Heart left ventricle (tissue), 16 donors: ENCODE measurements around the gene GSK3A. TPM values are rescaled to one million over a fixed set of nuclear protein-coding genes. Genes with fewer than 3 reads are reported as not detected.
A peak's percentile ranks its signal among the peaks of the same experiment; 100 is the strongest.

ENCODE experiments used
- ATAC-seq, 4 donors: fragments of 200-7000 bp; cut with Tn5 transposase; one replicate each; pipeline ENCODE4 v1.9.1; 2020 to 2022; ENCODE audit warnings: moderate library complexity in 4 of 4, mild to moderate bottlenecking in 3 of 4, moderate number of reproducible peaks in 1 of 4
- DNase-seq, 5 donors: peaks; one replicate each; pipeline ENCODE4 v3.0.0-alpha.2; 2020
- H3K27ac ChIP-seq, 12 donors: fragments of 200-600 bp; sonication (generic) in 4 of 12; one replicate each; pipeline versions ENCODE4 v1.5.0 to v1.8.0; 2016 to 2022; ENCODE audit warnings: mild to moderate bottlenecking in 2 of 12
- H3K27me3 ChIP-seq, 9 donors: fragments of 200-600 bp; sonication (generic) in 2 of 9; one replicate each; pipeline versions ENCODE4 v1.5.1 to v1.8.0; 2016 to 2022; ENCODE audit warnings: mild to moderate bottlenecking in 3 of 9
- H3K36me3 ChIP-seq, 9 donors: fragments of 200-600 bp; sonication (generic) in 2 of 9; one replicate each; pipeline versions ENCODE4 v1.5.0 to v1.8.0; 2018 to 2022; ENCODE audit warnings: mild to moderate bottlenecking in 2 of 9
- H3K4me1 ChIP-seq, 12 donors: fragments of 200-600 bp; sonication (generic) in 4 of 12; one replicate each; pipeline versions ENCODE4 v1.5.0 to v1.8.0; 2016 to 2022; ENCODE audit warnings: mild to moderate bottlenecking in 3 of 12
- H3K4me3 ChIP-seq, 12 donors: fragments of 200-600 bp; sonication (generic) in 4 of 12; one replicate each; pipeline versions ENCODE4 v1.5.0 to v1.8.0; 2017 to 2022; ENCODE audit warnings: mild to moderate bottlenecking in 9 of 12, moderate library complexity in 4 of 12
- H3K9me3 ChIP-seq, 12 donors: fragments of 200-600 bp; sonication (generic) in 4 of 12; one replicate each; pipeline versions ENCODE4 v1.5.0 to v1.8.0; 2016 to 2022; ENCODE audit warnings: mild to moderate bottlenecking in 1 of 12
- CTCF ChIP-seq, 12 donors: fragments of 200-600 bp; sonication (generic) in 4 of 12; IDR thresholded peaks; one replicate each; pipeline versions ENCODE4 v1.5.0 to v1.8.0; 2018 to 2022; ENCODE audit warnings: antibody characterized with exemption in 12 of 12, mild to moderate bottlenecking in 5 of 12
- POLR2A ChIP-seq, 2 donors: fragments of 450-650 bp; IDR thresholded peaks; one replicate each; pipeline ENCODE4 v1.6.1; 2017; ENCODE audit warnings: antibody characterized with exemption in 2 of 2, mild to moderate bottlenecking in 2 of 2, moderate library complexity in 2 of 2
- WGBS, 4 donors: extraction: QIAGEN DNeasy Blood & Tissue Kit in 2 of 4; methylation state at CpG; one replicate each; pipeline versions ENCODE4 v1.1.5 to v1.1.7; 2013 to 2018; 5-methylcytosine and 5-hydroxymethylcytosine counted together
- intact Hi-C, 10 donors: fragments of 100-400 bp; cut with DNase I; formaldehyde crosslinking; loops; one replicate each; pipeline versions ENCODE4 v1.11.1 to v1.14.2; 2022
- polyA plus RNA-seq, 2 donors: library from polyadenylated mRNA; stranded (reverse); fragments of 200-250 nt; gene quantifications; one replicate each; pipeline ENCODE4 v1.2.3, GENCODE V29; 2013
- total RNA-seq, 9 donors: library from RNA; depleted of rRNA in 2 of 9; stranded (reverse); fragments of >200 nt in 2 of 9; fragmentation: NEBNext Ultra II Directional in 3 of 9; extraction: Animal tissue kit (Norgen Biotek cat#: 25700) in 3 of 9; gene quantifications; one replicate each; pipeline versions ENCODE4 v1.1.0 to v1.2.4, GENCODE V29; 2016 to 2023
- donor health status: ischemic (EF 13 %, LVEDD 7.1; RV severe dilation, severe dysfunction).
- donor health status: healthy with polysubstance abuse.
- donor health status: DM: no; HTN: yes; CAD: no.
- donor health status: DM: no; HTN: no; CAD: no.
- donor health status: ischemic (EF 25% LVEDD 6.9; RV normal size, moderate dysfunction).
- donor health status: ischemic (EF 25% LVEDD 5.7; RV mildly dilated, moderate dysfunction).
- donor health status: healthy.
- donor health status: DM: yes; HTN: yes; CAD: no.
- donor health status: ischemic (EF 35%, LVEDD 5.7; RV mildly dilated, moderate dysfunction).
- donor health status: nonischemic (EF 11% LVEDD 7.7; RV severe dilation, severe dysfunction).
- donor health status: DM: yes; HTN: yes; CAD: no.
- donor health status: PGD.
- donor health status: ischemic (EF 29% LVEDD 5.4; RV normal size, mild dysfunction).
- donor health status: nonischemic (EF 23%, LVEDD 6.1; RV moderate dilation, normal function).

GSK3A gene
- total and polyA plus RNA-seq, 11 donors, result 22.5 to 76.5 (median 38.8) TPM

GRCh38 chr19:42250666-42251531 lies 8.5 kb upstream of the GSK3A start:
- peaks cover 0 to 31% (median 19%) of the 10 kb centered on the region in 9 donors for H3K36me3 ChIP-seq
- H3K27ac ChIP-seq, result peak overlapping the region; percentile 56 to 100 (median 99)
- DNase-seq (peak in 3 of 5 donors; percentile 51 to 57 (median 51)), ATAC-seq (no peak)
- peaks cover 18 to 81% (median 59%) of the 10 kb centered on the region in 12 donors for H3K4me1 ChIP-seq
- WGBS, 4 donors, result 8 to 14% (median 10%) methylated on average over 9 to 19 of the region's 19 CpGs
- no peaks in the 10 kb centered on the region for H3K9me3 ChIP-seq
- H3K27me3 ChIP-seq, result no peaks in the 10 kb centered on the region
- intact Hi-C loops, result no loop called here
- TF ChIP-seq POLR2A (IDR thresholded peaks at IDR 0.05), result no peak
- TF ChIP-seq CTCF (IDR thresholded peaks at IDR 0.05), result no peak
- H3K4me3 ChIP-seq, result peak overlapping the region in 10 of 12 donors; percentile 6 to 99 (median 61)

- ATAC-seq (no peak), DNase-seq (peak in 2 of 5 donors; percentile 57 to 67)
- peaks cover 0 to 31% (median 19%) of the 10 kb centered on the region in 9 donors for H3K36me3 ChIP-seq
- H3K27me3 ChIP-seq, result no peaks in the 10 kb centered on the region
- 29 to 60% (median 51%) methylated on average over 1 to 15 of the region's 15 CpGs for WGBS, 4 donors
- intact Hi-C loops, result no loop called here
- peak overlapping the region in 10 of 12 donors; percentile 6 to 99 (median 38) for H3K4me3 ChIP-seq
- peak overlapping the region; percentile 56 to 100 (median 99) for H3K27ac ChIP-seq
- TF ChIP-seq POLR2A (IDR thresholded peaks at IDR 0.05) (no peak), CTCF (IDR thresholded peaks at IDR 0.05) (no peak)
- no peaks in the 10 kb centered on the region for H3K9me3 ChIP-seq
- peaks cover 18 to 81% (median 63%) of the 10 kb centered on the region in 12 donors for H3K4me1 ChIP-seq
These were observed 7.8 kb upstream of the GSK3A start for GRCh38 chr19:42250183-42250665.

GRCh38 chr19:42249769-42250168 lies 7.4 kb upstream of the GSK3A start:
- no peaks in the 10 kb centered on the region for H3K27me3 ChIP-seq
- no peak for ATAC-seq
- H3K4me1 ChIP-seq, result peaks cover 18 to 84% (median 68%) of the 10 kb centered on the region in 12 donors
- peak overlapping the region in 2 of 12 donors; percentile 28 to 99 for H3K4me3 ChIP-seq
- intact Hi-C loops, result loop anchor here in 5 of 10 donors (5.0 to 10.0 kb wide), 4 partner anchors 38 to 175 kb away; partner anchors contain the start of gene LIPE (in 2 of the 5)
- TF ChIP-seq CTCF (IDR thresholded peaks at IDR 0.05), result no peak
- TF ChIP-seq POLR2A (IDR thresholded peaks at IDR 0.05), result no peak
- H3K9me3 ChIP-seq, result no peaks in the 10 kb centered on the region
- 64 to 70% (median 66%) methylated on average over 6 of the region's 6 CpGs for WGBS, 4 donors
- peaks cover 0 to 31% (median 19%) of the 10 kb centered on the region in 9 donors for H3K36me3 ChIP-seq
- no peak for DNase-seq
- H3K27ac ChIP-seq, result peak overlapping the region in 11 of 12 donors; percentile 60 to 100 (median 99)
